ENCODE data around the gene E2F1.
"Not testable (repeated sequence)": the region's sequence is repeated elsewhere in the genome, so short reads cannot be mapped to it uniquely, and the experiment has no call there.

The E2F1 gene

DNA sequence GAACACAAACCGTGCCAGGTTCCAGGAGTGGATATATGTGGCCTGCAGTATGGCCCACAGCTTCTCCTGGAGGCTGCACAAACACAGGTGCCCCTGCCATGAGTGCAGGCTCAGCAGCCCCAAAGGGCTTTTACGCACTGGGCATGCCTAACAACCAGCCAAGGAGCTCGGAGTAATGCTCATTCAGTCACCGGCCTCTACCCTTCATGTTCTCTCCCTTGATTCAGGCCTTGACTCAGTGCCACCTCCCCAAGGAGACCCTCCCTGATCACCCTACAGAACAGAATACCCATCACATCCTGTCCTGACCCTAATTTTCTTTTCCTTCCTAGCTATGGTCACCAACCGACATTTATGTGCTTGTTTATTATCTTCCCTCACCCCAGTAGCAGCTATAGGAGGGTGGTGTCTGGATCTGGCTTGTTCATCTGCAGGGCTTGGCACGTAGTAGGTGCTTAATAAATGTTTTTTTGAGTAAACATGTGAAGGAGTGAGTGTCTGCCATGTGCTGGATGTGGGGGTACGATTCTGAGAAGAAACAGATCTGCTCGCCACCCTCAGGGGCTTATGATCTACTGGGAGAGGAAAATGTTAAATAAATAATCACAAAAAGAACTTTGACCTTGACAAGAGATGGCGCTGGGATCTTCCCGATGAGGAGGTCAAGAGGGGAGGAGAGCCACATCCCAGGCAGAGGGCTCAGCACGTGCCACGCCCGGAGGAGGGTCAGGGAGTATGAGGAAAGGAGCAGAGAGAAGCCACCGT is 24.7 kb upstream of the E2F1 start:
- DNase-seq (ENCODE audit: low read depth, low spot score), result no peak

DNA sequence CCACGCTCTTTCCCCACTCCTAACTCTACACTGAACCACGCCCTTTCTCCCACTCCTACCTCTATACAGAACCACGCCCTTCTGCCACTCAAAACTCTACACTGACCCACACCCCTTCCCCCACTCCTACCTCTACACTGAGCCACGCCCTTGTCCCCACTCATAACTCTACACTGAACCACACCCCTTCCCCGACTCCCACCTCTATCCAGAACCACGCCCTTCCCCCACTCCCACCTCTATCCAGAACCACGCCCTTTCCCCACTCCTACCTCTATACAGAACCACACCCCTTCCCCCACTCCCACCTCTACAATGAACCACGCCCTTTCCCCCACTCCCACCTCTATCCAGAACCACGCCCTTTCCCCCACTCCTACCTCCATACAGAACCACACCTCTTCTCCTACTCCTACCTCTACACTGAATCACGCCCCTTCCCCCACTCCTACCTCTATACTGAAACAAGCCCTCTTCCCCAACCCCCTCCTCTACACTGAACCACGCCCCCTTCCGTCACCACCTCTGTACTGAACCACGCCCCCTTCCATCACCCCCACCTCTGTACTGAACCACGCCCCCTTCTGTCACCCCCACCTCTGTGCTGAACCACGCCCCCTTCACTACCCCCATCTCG is 23.8 kb upstream of the E2F1 start:
- no peak for DNase-seq (ENCODE audit: low read depth, low spot score)

DNA sequence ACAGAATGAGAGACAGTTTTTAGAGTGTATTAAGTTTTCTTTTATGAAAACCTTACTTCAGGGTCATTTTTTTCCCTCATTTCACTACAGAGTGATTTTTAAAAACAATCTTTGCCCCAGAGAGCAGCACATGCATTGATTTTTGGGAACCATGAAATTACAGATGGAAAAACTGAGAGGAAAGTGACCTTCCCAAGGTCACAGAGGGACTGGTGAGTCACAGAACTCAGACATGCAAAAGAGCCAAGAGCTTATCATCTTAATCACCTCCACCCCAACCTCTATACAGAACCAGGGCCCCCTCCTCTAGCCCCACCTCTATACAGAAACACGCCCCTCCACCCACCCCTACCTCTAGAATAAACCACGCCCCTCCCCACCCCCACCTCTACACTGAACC is 23.2 kb upstream of the E2F1 start:
- DNase-seq (ENCODE audit: low read depth, low spot score), result no peak

DNA sequence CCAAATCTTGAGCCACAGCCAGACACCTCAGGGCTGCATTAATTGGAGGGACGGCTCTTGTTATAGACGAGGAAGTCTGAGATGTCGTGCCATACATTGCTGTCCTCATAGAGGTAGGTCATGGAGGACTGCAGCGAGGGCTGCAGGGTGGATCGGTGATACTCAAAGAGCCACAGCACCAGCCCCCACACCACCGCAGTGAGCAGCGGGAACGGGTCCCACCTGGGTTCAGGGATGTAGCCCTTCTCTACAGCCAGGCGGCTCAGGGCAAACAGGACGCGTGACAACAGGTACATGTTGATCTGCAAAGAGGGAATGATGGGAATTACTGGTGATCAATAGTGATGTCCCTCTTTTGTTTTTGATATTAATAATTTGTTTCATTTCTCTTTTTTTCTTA is 21.5 kb upstream of the E2F1 start:
- DNase-seq (ENCODE audit: low read depth, low spot score), result no peak

DNA sequence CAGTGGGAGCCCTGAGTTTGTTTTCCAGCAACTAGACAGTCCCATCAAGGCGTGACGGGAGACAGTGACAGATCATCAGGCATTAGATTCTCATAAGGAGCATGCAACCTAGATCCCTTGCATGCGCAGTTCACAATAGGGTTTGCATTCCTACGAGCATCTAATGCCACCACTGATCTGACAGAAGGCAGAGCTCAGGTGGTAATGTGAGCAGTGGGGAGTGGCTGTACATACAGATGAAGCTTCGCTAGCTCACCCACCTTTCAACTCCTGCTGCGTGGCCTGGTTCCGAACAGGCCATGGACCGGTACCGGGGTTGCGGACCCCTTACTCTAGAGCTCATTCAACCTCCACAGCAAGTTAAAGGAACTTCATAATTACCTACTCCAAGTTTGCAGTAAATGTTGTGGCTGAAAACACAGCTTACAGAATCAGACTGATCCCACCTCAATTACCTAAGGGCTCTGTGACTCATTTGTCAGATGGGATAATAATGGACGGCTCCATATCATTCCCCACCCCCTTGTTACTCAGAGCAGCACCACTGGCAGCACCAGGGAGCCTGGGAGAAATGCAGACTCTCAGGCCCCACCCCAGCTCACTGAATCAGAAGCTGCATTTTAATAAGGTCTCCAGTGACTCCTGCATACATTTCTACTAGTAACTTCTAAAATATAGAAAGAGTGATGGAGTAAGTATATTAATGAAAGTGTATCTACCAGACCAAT is 18.2 kb upstream of the E2F1 start:
- no peak for DNase-seq (ENCODE audit: low read depth, low spot score)

DNA sequence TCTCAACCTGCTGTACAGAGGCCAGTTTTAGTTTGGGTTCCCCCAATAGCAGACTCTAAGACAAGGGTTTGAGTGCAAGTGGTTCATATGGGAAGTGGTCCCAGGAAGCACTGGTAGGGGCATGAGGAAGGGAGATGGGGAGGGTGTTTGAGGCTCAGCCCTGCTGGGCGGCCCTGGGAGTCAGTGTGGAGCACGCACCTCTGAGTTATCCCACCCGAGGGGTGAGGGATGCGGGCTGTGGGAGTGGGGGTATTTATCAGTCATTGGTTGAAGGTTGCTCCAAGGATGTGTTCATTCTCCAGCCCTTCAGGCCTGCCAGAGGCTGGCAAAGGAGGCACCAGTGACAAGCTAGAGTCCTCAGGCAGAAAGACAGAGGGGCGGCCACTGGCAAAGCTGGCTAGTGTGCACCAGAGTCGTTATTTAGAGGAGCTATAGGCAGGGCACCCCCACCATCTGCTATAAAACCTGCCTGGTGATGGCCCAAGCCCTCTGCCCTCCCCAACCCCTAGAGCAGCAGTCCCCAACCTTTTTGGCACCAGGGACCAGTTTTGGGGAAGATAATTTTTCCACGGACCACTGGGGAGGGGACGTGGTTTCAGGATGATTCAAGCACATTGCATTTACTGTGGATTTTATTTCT is 17.4 kb upstream of the E2F1 start:
- DNase-seq (ENCODE audit: low read depth, low spot score), result no peak

DNA sequence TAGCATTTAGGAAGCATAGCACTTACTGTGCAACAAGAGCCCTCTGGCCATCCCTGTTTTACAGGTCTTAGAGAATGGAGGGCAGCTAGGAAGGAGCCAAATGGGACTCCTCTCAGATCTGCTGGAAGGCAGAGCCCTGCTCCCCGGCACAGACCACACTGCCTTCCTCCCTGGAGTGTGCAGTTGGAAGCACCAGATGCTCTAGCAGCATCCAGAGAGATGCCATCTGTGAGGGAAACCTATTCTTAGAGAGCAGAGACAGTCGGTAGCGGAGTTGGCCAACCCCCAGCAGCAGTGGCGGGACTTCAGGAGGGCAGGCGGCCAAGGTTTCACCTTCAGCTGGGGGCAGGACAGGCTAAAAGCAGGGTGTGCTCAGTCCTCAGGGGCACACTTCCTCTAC is 16.7 kb upstream of the E2F1 start:
- DNase-seq (ENCODE audit: low read depth, low spot score), result no peak

DNA sequence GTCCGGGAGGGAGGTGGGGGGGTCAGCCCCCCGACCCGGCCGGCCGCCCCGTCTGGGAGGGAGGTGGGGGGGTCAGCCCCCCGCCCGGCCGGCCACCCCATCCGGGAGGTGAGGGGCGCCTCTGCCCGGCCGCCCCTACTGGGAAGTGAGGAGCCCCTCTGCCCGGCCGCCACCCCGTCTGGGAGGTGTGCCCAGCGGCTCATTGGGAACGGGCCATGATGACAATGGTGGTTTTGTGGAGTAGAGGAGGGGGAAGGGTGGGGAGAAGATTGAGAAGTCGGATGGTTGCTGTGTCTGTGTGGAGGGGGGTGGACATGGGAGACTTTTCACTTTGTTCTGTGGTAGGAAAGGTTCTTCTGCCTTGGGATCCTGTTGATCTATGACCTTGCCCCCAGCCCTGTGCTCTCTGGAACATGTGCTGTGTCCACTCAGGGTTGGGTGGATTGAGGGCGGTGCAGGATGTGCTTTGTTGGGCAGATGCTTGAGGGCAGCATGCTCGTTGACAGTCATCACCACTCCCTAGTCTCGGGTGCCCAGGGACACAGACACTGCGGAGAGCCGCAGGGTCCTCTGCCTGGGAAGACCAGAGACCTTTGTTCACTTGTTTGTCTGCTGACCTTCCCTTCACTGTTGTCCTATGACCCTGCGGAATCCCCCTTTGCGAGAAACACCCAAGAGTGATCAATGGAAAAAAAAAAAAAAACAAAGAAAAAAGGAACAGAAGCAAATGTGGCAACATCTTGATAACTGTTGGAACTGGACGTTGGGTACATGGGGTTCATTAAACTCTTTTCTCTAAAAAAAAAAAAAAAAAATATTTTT is 15.7 kb upstream of the E2F1 start:
- DNase-seq (ENCODE audit: low read depth, low spot score), result no peak

DNA sequence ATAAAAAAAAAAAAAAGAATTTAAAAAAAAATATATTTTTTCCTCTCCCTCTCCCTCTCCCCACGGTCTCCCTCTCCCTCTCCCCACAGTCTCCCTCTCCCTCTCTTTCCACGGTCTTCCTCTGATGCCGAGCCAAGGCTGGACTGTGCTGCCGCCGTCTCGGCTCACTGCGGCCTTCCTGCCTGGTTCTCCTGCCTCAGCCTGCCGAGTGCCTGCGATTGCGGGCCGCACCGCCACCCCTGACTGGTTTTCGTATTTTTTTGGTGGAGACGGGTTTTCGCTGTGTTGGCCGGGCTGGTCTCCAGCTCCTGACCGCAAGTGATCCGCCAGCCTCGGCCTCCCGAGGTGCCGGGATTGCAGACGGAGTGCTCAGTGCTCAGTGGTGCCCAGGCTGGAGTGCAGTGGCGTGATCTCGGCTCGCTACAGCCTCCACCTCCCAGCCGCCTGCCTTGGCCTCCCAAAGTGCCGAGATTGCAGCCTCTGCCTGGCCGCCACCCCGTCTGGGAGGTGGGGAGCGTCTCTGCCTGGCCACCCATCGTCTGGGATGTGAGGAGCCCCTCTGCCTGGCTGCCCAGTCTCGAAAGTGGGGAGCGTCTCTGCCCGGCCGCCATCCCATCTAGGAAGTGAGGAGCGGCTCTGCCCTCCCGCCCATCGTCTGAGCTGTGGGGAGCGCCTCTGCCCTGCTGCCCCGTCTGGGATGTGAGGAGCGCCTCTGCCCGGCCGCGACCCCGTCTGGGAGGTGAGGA is 14.7 kb upstream of the E2F1 start:
- not testable (repeated sequence) for DNase-seq (ENCODE audit: low read depth, low spot score)

DNA sequence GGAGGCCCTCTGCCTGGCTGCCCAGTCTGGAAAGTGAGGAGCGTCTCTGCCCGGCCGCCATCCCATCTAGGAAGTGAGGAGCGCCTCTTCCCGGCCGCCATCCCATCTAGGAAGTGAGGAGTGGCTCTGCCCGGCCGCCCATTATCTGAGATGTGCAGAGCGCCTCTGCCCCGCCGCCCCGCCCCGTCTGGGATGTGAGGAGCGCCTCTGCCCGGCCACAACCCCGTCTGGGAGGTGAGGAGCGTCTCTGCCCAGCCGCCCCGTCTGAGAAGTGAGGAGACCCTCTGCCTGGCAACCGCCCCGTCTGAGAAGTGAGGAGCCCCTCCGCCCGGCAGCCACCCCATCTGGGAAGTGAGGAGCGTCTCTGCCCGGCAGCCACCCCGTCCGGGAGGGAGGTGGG is 12.8 kb upstream of the E2F1 start:
- DNase-seq (ENCODE audit: low read depth, low spot score), result not testable (repeated sequence)

DNA sequence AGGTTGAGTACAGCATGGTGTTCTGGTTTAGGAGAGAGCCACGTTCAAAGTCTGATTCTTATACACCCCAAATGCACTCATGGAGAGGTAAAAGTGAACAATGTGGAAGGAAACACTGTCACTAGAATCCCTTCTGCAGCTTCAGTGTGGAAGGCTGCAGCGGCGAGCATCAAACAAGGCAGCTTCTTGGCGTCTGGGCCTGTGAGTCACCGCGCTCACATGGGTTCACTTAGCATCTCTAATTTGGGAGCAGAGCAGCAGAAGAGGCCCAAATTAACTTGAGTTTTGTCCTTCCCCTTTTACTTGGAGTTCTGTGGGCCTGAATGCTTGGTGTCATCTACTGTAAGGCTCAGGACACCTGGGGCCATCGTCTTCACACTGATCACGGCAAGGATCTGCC is 10.9 kb upstream of the E2F1 start:
- DNase-seq (ENCODE audit: low read depth, low spot score), result no peak

DNA sequence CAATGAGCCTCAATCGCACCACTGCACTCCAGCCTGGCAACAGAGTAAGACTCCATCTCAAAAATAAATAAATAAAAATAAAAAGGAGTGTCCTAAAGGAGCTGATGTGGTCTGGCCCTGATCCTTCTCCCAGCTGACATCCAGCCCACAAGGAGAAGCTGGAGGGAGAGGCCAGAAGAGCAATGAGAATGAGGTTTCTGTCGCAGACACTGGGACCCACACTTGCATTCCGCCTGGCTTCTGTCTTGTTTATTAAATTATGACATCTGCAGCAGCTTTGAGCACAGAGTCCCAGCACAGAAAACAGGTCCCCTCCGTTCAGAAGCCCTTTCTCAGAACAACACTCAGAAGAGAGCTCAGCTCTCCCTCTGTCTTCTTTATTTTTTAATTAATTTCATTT is 10.3 kb upstream of the E2F1 start:
- DNase-seq (ENCODE audit: low read depth, low spot score), result no peak

DNA sequence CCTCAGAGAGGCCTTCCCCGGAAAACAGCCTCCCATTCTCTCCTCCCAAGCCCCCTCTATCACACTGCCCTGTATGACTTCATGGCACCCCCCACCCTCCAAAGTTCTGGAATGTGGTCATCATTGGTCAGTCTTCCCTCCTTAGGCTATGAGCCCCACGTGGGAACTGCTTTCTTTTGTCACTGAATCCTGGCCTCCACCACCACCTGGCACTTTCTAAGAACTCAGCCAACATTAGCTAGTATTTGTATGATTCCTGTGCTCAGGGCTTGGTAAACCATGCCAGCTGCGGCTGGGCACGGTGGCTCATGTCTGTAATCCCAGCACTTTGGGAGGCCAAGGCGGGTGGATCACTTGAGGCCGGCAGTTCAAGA is 8.4 kb upstream of the E2F1 start:
- DNase-seq (ENCODE audit: low read depth, low spot score), result no peak

DNA sequence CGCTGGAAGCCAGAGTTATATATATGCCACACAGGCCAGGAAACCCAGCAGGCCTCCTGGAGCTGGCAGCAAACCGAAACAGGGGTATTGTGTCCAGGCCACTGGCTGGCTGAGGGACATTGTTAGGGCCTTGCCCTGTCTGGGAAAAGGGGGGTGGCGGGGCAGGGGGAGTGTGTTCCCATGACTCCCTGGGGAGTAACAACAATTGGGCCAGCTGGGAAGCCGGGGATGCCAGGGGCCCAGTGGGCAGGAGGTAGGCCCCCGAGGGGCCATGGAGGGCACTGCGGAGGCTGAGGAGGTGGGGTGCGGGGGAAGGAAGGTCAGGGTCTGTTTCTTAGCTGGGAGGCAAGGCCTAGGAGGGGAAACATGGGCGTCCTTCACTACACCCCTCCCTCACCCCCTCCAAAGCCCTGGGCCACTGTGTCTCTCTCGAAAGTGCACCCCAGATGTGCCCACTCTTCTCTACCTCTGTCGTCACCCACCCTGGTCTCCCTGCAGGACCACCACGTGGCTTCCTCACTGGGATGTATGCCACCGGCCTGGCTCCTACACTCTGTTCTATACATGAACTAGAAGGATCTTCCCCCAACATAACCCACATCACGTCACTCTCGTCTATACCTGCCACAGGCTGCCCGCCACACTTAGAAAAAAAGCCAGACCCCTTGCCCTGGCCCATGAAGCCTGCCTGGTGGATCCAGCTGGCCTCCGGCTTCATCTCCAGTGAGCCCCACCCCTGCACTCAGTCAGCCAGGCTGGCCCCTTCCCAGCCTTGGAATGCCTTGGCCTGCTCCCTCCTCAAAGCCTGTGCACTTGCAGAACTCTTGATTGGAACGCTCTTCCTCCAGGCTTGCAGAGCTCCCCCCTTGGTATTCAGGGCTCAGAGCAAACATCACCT is 7.8 kb upstream of the E2F1 start:
- no peak for DNase-seq (ENCODE audit: low read depth, low spot score)

DNA sequence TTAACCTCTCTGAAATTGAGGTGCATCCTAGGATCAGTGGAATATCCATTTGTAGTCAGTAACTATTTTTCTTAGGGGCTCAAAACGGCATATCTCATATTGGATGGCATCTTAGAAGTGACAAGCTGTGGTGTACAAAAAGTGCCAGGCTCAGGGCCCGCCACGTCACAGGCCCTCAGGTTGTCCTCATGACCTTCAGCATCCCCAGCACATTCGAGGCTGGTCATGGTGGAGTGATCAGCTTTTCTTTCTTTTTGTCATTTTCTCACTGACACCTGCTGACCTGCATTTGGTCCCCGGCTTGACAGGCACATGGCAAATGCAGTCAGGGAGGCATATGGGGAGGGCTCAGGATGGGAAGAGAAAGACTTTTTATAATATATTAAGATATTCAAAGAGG is 7.1 kb upstream of the E2F1 start:
- DNase-seq (ENCODE audit: low read depth, low spot score), result no peak

DNA sequence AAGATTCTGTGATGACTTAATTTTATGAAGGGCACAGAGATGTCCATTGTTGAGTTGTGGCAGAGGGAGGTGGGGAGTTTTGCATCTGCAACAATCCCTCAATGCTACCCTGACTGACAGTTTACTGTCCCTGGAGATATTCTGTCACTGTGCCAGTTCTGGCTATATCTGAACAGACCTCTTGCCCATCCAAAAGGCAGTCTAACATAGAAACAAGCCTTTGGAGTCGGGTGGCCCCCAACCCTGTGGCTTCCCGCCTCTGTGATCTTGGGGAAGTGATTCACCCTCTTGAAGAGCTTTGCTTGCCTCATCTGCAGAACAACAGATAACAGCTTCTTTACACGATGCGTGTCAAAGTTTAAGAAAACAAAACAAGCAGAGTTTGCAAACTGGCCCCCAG is 3.8 kb upstream of the E2F1 start:
- DNase-seq (ENCODE audit: low read depth, low spot score), result no peak

DNA sequence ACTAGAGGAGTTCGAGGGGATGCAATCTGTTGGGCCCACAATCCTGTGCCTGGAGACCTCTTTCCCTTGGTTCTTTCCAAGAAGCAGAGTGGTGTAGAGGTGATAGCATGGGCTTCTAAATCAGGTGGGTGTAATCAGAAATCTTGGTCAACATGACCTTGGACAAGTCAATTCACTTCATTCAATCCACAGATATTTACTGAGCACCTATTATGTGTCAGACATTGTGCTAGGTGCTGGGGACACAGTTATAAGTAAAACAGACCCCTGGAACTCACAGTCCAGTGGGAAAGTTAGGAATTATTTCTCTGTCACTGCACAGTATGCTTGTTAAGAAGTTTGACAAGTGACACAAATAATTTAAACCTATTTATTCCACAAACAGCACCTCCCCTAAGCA is 3.3 kb upstream of the E2F1 start:
- no peak for DNase-seq (ENCODE audit: low read depth, low spot score)

DNA sequence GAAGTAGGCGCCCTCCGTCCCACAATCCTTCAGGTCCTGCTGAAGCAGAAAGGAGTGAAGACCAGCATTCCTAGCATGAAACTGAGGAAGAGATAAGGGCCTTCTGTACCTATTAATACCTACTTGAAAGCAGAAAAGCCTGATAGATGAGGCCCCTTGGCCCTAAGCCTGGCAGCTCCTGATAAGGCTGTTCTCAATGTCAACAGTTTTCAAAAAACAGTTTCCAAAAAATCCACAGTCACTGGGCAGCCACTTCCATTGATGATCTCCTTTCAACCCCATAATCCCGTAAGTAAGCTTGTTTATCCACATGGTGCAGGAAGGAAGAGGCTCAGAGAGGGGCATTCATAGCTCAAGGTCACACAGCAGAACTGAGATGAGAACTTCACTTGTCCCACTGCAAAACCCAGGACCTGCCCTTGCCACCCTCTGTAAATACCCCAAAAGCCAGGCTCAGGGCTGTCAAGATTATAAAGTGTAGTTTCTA is 2.8 kb upstream of the E2F1 start:
- DNase-seq (ENCODE audit: low read depth, low spot score), result no peak

DNA sequence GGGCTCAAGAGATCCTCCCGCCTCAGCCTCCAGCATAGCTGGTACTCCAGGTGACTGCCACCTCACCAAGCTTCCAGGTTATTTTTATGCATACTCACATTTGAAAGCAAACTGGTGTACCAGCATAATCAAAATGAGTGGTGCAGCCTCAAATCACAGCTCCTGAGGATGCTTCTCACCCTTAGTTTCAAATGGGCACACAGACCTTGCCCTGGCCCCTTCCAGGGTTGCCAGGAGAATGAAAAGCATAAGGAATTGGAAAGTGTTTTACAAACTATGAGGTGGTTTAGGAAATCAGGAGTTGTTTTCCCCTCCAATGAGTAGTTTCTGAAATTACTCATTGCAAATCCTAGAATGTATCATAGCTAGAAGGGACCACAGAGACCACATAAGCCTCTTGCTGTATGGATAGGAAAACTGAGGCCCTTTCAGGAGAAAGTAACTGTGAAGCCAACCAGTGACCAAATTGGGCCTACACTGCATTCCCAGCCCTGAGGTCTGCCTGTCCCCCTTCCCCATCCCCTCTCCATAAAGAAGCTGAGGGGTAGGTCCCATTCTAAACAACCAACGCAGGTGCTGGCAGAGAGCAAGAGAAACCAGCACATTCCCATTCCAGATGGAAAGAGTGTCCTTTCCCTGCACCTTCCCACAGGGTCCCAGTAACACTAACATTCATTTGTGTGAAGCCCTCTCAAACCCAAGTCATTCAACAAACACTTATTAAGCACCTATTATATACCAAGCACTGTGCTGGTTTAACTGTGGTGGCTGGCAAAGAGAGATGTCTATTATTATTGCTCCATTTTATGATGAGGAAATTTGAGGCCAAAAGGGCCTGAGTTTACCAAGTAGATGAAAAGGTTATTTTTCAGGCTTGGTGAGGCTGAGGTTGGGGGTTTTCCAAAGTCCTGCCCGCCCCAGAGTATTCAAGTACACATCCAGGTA is 2.1 kb upstream of the E2F1 start:
- DNase-seq (ENCODE audit: low read depth, low spot score), result no peak
